PC-9 (cell line): ENCODE results near the gene USH1G. TPM values are rescaled to one million over a fixed set of nuclear protein-coding genes. Genes with fewer than 3 reads are reported as not detected.

Experiments used
- BruUV-seq: library from RNA; stranded (reverse); fragments of 400-500 nt; replicated peaks from 2 replicates; lab custom pipeline; 2021; lab: Mats Ljungman, UMichigan
- CTCF ChIA-PET: fragments of 300-600 bp; sonication (Branson Sonifier 250); formaldehyde crosslinking; loops from one replicate; lab custom pipeline; 2022; ENCODE audit warnings: antibody characterized with exemption; lab: Charles Lee
- POLR2A ChIA-PET: fragments of 300-600 bp; sonication (Branson Sonifier 250); formaldehyde crosslinking; loops from one replicate; lab custom pipeline; 2022; ENCODE audit warnings: antibody characterized with exemption; ENCODE audit not compliant: unreplicated experiment; lab: Charles Lee
- DNase-seq, 2 experiments: peaks; one replicate each; pipeline versions ENCODE4 v3.0.0 to v3.0.0-alpha.2; 2015 to 2022; ENCODE audit warnings: mixed read lengths in 1 of 2
- H2AFZ ChIP-seq: fragments of 200-600 bp; sonication (generic); 2 replicates; pipeline ENCODE4 v1.8.1; 2017; ENCODE audit warnings: antibody characterized with exemption
- H3F3A ChIP-seq: fragments of 200-600 bp; sonication (generic); 2 replicates; pipeline ENCODE4 v1.8.1; 2017; ENCODE audit warnings: antibody characterized with exemption, mild to moderate bottlenecking, low read depth; ENCODE audit not compliant: insufficient read depth
- H3K27ac ChIP-seq: fragments of 200-600 bp; sonication (generic); 2 replicates; pipeline ENCODE4 v1.6.1; 2016; ENCODE audit warnings: mixed run types
- H3K27me3 ChIP-seq: fragments of 200-600 bp; sonication (generic); 2 replicates; pipeline ENCODE4 v1.6.1; 2016; ENCODE audit warnings: low read depth, mixed run types; ENCODE audit not compliant: insufficient read depth
- H3K36me3 ChIP-seq: fragments of 200-600 bp; sonication (generic); 2 replicates; pipeline ENCODE4 v1.6.1; 2016; ENCODE audit warnings: low read depth, mixed run types
- H3K4me1 ChIP-seq: fragments of 200-600 bp; sonication (generic); replicated peaks from 2 replicates; pipeline ENCODE4 v1.6.1; 2016; ENCODE audit warnings: mixed run types; ENCODE audit not compliant: insufficient read depth
- H3K4me2 ChIP-seq: fragments of 200-600 bp; sonication (generic); 2 replicates; pipeline ENCODE4 v1.6.1; 2017; ENCODE audit warnings: mixed run types
- H3K4me3 ChIP-seq: fragments of 200-600 bp; sonication (generic); 2 replicates; pipeline ENCODE4 v1.6.1; 2016; ENCODE audit warnings: mixed run types
- H3K79me2 ChIP-seq: fragments of 200-600 bp; sonication (generic); 2 replicates; pipeline ENCODE4 v1.6.1; 2017; ENCODE audit warnings: low read depth, mixed run types
- H3K9me2 ChIP-seq: fragments of 200-600 bp; sonication (generic); 2 replicates; pipeline ENCODE4 v1.8.1; 2017; ENCODE audit warnings: mild to moderate bottlenecking; ENCODE audit not compliant: insufficient read depth
- H3K9me3 ChIP-seq: fragments of 200-600 bp; sonication (generic); 2 replicates; pipeline ENCODE4 v1.8.1; 2016; ENCODE audit warnings: low read depth; ENCODE audit not compliant: insufficient read depth
- H4K20me1 ChIP-seq: fragments of 200-600 bp; sonication (generic); 2 replicates; pipeline ENCODE4 v1.8.1; 2017; ENCODE audit not compliant: insufficient read depth
- EZH2 ChIP-seq: fragments of 200-600 bp; sonication (generic); IDR thresholded peaks from 2 replicates; pipeline ENCODE4 v1.8.0; 2017; ENCODE audit warnings: antibody characterized with exemption, low read depth
- intact Hi-C: fragments of 100-400 bp; cut with micrococcal nuclease; formaldehyde crosslinking; loops from one replicate; pipeline ENCODE4 v1.10.0; 2022; ENCODE audit not compliant: unreplicated experiment
- total RNA-seq: library from RNA; stranded (reverse); gene quantifications from 2 replicates; pipeline ENCODE4 v1.2.3, GENCODE V29; 2021
- TF ChIP-seq, protein P1 (sequence below): fragments of 200-600 bp; sonication (generic); conservative IDR thresholded peaks from 2 replicates; pipeline ENCODE4 v1.6.1; 2017; ENCODE audit warnings: mixed run types, antibody characterized with exemption, mild to moderate bottlenecking, moderate library complexity

USH1G gene
- total RNA-seq, 1 experiment from 2014 or later = 0.22 TPM

DNA sequence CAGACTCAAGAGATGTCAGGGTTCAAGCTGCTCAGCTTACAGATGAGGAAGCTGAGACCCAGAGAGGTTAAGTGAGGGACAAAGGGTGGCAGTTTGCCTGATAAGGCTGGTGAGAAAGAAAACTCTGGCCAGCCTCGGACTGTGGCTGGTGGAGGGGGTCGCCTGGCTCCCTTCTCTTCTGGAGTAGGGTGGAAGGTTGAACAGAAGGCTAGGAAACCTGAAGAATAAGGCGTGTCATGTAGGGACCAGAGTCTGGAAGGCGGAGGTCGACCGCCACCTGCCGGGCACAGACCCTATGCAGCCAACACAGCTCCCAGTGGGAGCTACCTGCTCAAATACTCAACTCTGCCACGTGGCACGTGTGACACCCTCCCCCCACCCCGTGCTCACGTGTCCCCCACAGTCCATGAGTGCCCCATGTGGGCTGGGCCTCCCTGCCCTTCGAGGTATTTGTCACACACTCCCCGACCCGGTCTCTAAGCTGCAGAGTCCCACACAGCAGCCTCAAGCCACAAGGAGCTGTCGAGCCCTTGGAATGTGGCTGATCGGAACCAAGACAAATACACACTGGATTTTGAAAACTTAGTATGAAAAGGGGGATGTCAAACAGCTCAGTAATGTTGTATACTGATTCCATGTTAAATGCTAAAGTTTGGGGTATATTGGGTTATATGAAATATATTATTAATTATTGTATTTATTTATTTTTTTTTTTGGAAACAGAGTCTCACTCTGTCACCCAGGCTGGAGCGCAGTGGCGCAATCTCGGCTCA, 37.7 kb upstream of the USH1G start:
- no peaks in the 10 kb centered on the region for H3K4me1 ChIP-seq
- CTCF ChIA-PET = interaction anchor here (0.6 to 2.3 kb wide), 26 partner anchors 11 to 951 kb away, joined by 3 to 21 read pairs (median 4); partner anchors contain the start of genes ARMC7, CDR2L, FDXR and HID1
- H2AFZ ChIP-seq = no peak overlapping the region

DNA sequence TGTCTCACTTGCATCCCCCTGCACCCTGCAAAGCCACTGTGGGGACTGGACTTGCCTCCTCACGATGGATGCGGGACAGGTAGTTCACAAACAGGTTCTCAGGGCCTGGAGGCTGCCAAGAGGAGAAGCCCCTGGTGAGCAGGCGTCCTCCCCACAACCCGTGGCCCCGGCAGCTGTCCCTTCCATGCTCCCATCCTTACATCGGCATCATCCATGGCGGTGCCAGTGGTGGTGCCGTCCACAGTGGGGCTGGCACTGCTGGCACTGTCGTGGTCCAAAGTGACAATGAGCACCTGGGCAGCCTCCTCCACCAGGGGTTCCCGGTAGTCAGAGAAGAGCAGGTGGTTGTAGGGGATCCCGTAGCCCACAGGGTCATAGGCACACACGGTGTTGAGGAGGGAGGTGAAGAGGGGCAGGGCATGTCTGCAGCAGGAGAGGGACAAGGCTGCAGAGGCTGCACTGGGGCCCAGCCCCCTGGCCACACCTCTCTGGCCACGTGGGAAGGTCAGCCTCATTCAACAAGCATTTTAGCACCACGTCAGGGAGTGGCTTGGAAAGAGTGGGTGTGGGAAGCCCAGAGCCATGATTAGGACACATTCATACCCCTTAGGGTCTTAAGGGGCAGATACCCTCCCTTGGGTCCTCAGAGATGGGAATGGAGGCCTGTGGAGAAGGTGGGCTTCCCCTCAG, 36.9 kb upstream of the USH1G start:
- Histone ChIP-seq H3K36me3 (0 out of 2 replicates have a peak, but pooled peaks cover 2% of the 10 kb centered on the region), H3K79me2 (no peaks in the 10 kb centered on the region), H3K9me2 (no peaks in the 10 kb centered on the region), H3K4me1 (no peaks in the 10 kb centered on the region), H3F3A (peaks cover 12% of the 10 kb centered on the region; the same call in 1 of the 2 replicates), H3K4me3 (no peak overlapping the region), H3K27me3 (no peaks in the 10 kb centered on the region), H3K27ac (no peak overlapping the region), H3K9me3 (no peaks in the 10 kb centered on the region), H4K20me1 (no peaks in the 10 kb centered on the region), H2AFZ (no peak overlapping the region), H3K4me2 (no peak overlapping the region)
- peak in 1 of 2 experiments; percentile 18 for DNase-seq
- ChIA-PET CTCF (interaction anchor here (0.9 to 2.3 kb wide), 9 partner anchors 12 to 303 kb away, joined by 3 to 21 read pairs (median 7); partner anchors contain the start of genes ARMC7, FDXR, HID1 and MRPL58), POLR2A (interaction anchor here (1.2 kb wide), 1 partner anchor 87 kb away, joined by 8 read pairs; the partner anchor contains the start of gene FDXR)
- no TSS peak for BruUV-seq
- intact Hi-C loops = loop anchor here (1.0 to 10.0 kb wide), 8 partner anchors 53 to 583 kb away; partner anchors contain the start of genes ATP5PD, FDXR, KCTD2 and MRPL58
- TF ChIP-seq, protein P1, sequence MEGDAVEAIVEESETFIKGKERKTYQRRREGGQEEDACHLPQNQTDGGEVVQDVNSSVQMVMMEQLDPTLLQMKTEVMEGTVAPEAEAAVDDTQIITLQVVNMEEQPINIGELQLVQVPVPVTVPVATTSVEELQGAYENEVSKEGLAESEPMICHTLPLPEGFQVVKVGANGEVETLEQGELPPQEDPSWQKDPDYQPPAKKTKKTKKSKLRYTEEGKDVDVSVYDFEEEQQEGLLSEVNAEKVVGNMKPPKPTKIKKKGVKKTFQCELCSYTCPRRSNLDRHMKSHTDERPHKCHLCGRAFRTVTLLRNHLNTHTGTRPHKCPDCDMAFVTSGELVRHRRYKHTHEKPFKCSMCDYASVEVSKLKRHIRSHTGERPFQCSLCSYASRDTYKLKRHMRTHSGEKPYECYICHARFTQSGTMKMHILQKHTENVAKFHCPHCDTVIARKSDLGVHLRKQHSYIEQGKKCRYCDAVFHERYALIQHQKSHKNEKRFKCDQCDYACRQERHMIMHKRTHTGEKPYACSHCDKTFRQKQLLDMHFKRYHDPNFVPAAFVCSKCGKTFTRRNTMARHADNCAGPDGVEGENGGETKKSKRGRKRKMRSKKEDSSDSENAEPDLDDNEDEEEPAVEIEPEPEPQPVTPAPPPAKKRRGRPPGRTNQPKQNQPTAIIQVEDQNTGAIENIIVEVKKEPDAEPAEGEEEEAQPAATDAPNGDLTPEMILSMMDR = no peak
- no peak for TF ChIP-seq EZH2

More for the DNA sequence above, 37.7 kb upstream of the USH1G start:
- Histone ChIP-seq H3K4me3 (no peak overlapping the region), H3K27ac (no peak overlapping the region), H4K20me1 (no peaks in the 10 kb centered on the region), H3K9me3 (no peaks in the 10 kb centered on the region), H3K4me2 (no peak overlapping the region), H3K79me2 (no peaks in the 10 kb centered on the region), H3K9me2 (no peaks in the 10 kb centered on the region), H3F3A (peaks cover 12% of the 10 kb centered on the region; the same call in 1 of the 2 replicates), H3K36me3 (no peaks in the 10 kb centered on the region), H3K27me3 (no peaks in the 10 kb centered on the region)
- BruUV-seq = no TSS peak
- peak in 1 of 2 experiments; percentile 76 for DNase-seq
- POLR2A ChIA-PET = interaction anchor here (0.5 to 1.2 kb wide), 3 partner anchors 67 to 88 kb away, joined by 3 to 8 read pairs (median 5); partner anchors contain the start of gene FDXR
- intact Hi-C loops = loop anchor here (1.0 to 5.0 kb wide), 6 partner anchors 52 to 241 kb away; partner anchors contain the start of genes ATP5PD, KCTD2 and MRPL58
- TF ChIP-seq, protein P1 = no peak
- no peak for TF ChIP-seq EZH2
